GM18505 (cell line): ENCODE measurements around the gene DLK2.
"Not testable (repeated sequence)": the region's sequence is repeated elsewhere in the genome, so short reads cannot be mapped to it uniquely, and the experiment has no call there.

Experiments used
- ATAC-seq: cut with Tn5 transposase; IDR thresholded peaks from one replicate; pipeline ENCODE4 v1.9.1; 2021; ENCODE audit not compliant: unreplicated experiment
- POLR2A ChIP-seq: IDR thresholded peaks from 4 replicates; pipeline ENCODE4 v1.6.1; 2011; ENCODE audit warnings: borderline replicate concordance; ENCODE audit not compliant: insufficient read depth, insufficient read length; ENCODE audit errors: extremely low read depth

The DLK2 gene

DNA sequence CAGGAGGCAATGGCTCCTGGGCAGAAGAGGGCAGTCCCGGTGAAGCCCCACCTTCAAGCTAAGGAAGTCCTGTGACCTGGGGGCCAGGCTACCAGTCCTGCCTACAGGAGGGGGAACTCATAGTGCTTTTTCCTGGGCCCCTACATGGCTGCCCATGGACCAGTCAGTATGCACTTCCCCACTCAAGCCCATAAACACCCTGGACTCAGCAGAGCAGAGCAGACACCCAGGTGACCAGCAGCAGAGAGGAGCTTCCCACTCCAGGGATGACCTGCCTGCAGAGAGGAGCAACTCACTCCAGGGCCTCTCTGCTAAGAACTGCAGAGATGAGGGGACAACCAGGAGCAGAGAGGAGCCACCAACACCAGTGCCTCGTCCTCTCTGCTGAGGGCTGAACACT, 42.3 kb downstream of the DLK2 start:
- ATAC-seq = no peak

DNA sequence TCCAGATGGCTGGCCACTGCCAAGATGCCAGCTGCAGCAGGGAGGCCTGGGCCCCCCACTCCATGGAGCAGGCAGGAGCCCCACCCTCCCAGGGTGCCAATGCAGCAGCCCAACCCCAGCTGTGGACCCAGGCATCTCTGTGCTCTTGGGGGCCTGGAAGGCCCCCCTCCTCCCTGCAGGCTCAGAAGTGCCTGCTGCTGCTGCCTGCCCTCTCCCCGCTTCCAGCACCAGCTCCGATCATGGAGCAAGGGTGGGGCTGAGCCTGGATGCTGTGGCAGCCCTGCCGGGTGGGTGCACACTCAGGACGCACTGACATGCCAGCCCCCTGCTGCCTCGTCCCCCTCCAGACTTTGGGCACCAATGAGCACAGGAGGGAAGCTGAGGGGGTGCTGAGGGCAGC, 42.8 kb downstream of the DLK2 start:
- TF ChIP-seq POLR2A = no peak

More for the DNA sequence above, 42.3 kb downstream of the DLK2 start:
- no peak for TF ChIP-seq POLR2A

DNA sequence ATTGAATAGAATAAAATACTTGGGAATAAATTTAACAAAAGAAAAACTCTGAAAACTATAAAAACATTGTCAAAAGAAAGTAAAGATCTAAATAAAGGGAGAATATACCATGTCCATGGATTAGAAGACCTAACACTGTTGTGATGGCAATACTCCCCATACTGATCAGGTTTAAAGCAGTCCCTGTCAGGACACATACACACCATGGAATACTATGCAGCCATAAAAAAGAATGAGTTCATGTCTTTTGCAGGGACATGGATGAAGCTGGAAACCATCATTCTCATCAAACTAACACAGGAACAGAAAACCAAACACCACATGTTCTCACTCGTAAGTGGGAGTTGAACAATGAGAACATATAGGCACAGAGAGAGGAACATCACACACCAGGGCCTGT, 44.6 kb downstream of the DLK2 start:
- ATAC-seq = not testable (repeated sequence)

More for the DNA sequence above, 42.8 kb downstream of the DLK2 start:
- ATAC-seq = no peak

DNA sequence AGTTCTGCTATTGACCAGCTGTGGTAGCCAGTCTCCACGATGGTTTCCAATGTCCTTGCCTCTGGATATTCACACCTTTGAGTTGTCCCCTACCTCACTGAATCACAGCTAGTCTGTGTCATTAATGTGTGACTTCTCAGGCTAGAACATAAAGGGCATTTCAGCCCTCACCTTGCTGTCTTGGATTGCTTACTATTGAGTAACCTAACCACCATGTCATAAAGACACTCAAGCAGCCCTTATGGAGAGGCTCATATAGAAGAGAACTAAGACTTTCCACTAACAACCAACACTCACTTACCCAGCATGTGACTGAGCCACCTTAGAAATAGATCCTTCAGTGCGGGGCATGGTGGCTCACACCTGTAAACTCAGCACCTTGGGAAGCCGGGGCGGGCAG, 47.1 kb downstream of the DLK2 start:
- no peak for ATAC-seq
- TF ChIP-seq POLR2A = no peak

DNA sequence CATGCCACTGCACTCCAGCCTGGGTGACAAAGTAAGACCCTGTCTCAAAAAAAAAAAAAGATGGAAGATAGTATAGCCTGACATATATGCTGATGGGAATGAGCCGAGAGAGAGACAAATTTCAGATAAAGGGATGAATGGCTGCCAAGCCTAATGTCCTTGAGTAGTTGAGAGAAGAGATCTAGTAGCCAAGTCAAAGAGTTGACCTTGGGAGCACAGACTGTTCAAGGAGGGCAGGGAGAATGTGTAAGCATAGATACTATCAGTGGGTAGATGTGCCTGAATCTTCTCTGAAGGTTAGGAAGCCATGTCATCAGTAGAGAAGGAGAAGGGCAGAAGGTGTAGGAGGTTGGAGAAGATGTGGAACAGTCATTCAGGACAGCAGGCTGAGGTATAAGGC, 48.1 kb downstream of the DLK2 start:
- no peak for TF ChIP-seq POLR2A
- ATAC-seq = no peak

DNA sequence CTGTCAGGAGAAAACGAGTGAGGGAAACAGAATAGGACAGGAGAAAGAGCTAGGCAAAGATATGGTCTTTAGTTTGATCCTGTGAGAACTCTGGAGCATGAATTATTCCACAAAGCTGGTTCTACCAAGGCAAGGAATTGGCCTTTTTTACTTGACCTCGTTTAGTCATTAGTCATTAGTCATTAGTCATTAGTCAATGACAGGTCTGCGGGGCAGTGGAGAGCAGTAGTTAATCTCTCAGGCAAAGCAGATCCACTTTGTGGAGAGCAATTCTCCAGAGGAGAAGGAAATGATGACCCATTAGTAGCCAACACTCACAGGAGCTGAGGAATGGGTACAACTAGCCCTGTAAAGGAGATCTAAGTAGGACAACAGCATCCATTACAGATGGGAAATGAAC, 50.0 kb downstream of the DLK2 start:
- ATAC-seq = no peak

DNA sequence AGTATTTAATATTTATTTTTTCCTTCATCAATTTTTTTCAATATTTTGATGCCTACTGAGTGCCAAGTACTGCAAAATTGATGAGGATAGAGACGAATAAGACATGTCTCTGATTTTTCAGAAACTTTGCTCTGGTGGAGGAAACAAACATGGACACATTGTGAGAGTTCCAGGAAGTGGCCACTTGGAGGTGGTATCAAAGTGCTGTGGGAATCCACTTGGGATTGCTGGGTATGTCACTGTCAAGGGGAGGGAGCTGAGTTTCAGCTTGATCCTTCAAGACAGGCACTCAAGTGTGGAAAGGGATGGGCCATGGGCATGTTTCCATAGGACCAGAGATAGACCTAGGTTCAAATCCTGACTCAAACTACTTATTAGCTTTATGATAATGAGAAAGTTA, 52.5 kb downstream of the DLK2 start:
- TF ChIP-seq POLR2A = no peak
- ATAC-seq = no peak

More for the DNA sequence above, 50.0 kb downstream of the DLK2 start:
- no peak for TF ChIP-seq POLR2A

DNA sequence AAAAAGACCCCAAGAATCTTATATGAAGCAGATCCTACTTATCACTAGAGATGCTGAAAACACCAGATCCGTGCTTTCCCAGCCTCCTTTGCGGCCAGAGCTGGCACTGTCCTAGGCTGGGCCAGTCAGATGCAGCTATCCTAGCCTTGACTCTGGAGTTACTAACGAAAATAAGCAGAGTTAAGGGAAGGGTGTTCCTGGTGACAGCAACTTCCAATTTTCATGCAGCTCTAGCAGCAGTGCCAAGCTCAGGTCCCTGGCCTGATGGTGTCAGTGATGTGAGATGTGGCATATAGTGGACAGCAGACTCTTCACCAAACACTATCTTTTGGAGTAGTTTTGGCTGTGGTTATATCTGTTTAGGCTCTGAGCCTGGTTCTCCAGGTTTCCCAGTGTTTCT, 53.6 kb downstream of the DLK2 start:
- ATAC-seq = no peak
- no peak for TF ChIP-seq POLR2A
